ENCODE data around the gene MYO10.

DNA sequence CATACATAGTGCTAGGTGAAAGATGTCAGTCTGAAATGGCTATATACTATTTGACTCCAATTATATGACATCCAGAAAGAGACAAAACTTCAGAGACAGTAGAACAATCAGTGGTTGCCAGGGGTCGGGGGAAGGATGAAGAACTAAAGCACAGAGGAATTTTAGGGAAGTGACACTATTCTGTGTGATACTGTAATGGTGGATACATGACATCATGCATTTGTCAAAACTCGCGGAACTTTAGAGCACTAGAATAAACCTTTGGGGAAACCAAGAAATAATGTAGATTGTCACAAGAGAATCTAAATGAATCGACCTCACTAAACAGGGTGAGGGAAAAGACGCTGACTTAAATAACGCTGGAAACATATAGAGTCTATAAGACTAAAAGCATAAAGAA lies 212.3 kb downstream of the MYO10 start:
- TF ChIP-seq, protein P1, sequence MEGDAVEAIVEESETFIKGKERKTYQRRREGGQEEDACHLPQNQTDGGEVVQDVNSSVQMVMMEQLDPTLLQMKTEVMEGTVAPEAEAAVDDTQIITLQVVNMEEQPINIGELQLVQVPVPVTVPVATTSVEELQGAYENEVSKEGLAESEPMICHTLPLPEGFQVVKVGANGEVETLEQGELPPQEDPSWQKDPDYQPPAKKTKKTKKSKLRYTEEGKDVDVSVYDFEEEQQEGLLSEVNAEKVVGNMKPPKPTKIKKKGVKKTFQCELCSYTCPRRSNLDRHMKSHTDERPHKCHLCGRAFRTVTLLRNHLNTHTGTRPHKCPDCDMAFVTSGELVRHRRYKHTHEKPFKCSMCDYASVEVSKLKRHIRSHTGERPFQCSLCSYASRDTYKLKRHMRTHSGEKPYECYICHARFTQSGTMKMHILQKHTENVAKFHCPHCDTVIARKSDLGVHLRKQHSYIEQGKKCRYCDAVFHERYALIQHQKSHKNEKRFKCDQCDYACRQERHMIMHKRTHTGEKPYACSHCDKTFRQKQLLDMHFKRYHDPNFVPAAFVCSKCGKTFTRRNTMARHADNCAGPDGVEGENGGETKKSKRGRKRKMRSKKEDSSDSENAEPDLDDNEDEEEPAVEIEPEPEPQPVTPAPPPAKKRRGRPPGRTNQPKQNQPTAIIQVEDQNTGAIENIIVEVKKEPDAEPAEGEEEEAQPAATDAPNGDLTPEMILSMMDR (IDR thresholded peaks at IDR 0.05), result no peak
- TF ChIP-seq POLR2AphosphoS5 (IDR thresholded peaks at IDR 0.05), result no peak
- no peak for TF ChIP-seq POLR2A (IDR thresholded peaks at IDR 0.05)
- TF ChIP-seq EP300 (IDR thresholded peaks at IDR 0.05), result no peak
